Measurements from ENCODE around the gene NTRK1. TPM values are rescaled to one million over a fixed set of nuclear protein-coding genes. Genes with fewer than 3 reads are reported as not detected.
A peak's percentile ranks its signal among the peaks of the same experiment; 100 is the strongest.

Gene NTRK1
- total RNA-seq, 6 experiments from 2014 or later: 0.10 TPM; not detected in 5

DNA sequence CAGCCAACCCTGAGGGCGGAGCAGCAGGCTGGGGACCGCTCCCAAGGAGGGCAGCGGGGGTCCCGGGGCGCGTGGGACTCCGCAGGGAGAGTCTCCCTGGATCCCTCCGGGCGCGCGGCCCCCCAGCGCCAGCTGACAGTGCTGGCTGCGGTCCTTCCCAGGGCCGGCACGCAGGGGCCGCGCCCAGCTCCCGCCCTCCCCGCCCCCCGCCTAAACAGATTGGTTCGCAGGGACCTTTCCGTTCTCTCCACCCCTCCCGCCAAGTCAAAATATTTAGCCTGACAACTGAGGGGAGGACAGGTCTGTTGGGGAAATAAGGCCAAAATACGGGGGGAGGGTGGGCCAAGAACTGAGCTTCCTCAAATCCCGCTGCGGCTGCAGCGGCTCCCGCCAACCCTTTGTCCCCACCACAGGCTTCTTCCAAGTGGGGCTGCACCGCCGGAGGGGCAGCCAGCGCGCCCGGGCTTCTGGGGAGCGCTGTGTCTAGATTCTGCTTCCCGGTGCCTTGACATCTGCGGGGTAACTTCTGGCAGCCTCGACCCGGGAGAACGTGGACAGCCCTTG, 1.6 kb upstream of the NTRK1 start, which contains the start of gene INSRR:
Gene INSRR (minus strand): TSS at position 159 of the 564 bp plus-strand sequence. CDS start 496 bp downstream, outside the sequence.
- H3K4me3 Mint-ChIP-seq: peak within 1 kb of the TSS; percentile 69

DNA sequence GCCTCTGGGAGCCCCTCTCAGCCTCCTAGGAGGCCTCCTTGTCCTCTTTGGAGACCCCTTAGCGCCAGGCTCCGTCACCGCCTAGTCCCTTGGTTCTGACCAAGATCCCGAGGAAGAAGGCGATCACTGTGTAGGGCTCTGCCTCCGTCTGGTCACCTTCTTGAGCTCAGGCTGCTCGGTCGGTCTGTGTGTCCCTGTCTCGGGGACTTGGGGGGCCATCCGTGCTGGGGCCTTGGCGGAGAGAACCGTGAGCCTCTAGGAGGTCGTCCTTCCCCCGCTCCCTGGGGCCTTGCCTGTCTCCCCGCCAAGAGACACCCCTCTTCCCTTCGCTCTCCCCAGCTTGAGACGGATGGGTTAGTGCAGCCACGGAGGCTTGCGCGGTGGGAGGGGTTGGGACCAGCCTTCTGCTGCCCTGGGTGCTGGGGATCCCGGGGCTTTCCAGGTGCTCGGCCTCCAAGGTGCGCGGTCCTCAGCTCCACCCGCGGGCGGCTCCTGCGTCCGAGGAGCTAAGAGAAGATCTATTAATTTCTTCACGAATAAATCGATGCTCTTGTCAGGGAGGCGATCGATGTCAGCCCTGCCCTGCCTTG, 1.0 kb upstream of the NTRK1 start:
- TF ChIP-seq, protein P1, sequence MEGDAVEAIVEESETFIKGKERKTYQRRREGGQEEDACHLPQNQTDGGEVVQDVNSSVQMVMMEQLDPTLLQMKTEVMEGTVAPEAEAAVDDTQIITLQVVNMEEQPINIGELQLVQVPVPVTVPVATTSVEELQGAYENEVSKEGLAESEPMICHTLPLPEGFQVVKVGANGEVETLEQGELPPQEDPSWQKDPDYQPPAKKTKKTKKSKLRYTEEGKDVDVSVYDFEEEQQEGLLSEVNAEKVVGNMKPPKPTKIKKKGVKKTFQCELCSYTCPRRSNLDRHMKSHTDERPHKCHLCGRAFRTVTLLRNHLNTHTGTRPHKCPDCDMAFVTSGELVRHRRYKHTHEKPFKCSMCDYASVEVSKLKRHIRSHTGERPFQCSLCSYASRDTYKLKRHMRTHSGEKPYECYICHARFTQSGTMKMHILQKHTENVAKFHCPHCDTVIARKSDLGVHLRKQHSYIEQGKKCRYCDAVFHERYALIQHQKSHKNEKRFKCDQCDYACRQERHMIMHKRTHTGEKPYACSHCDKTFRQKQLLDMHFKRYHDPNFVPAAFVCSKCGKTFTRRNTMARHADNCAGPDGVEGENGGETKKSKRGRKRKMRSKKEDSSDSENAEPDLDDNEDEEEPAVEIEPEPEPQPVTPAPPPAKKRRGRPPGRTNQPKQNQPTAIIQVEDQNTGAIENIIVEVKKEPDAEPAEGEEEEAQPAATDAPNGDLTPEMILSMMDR (IDR thresholded peaks at IDR 0.05): no peak
- Mint-ChIP-seq H3K4me3 (peak overlapping the region; percentile 69), H3K4me1 (ENCODE audit: low read depth) (peaks cover 12% of the 10 kb centered on the region)

More for the DNA sequence above, 1.6 kb upstream of the NTRK1 start, which contains the start of gene INSRR:
- Mint-ChIP-seq H3K36me3 (ENCODE audit: low read depth) (no peaks in the 10 kb centered on the region), H3K27ac (no peak within 1 kb of the TSS), H3K27me3 (ENCODE audit: insufficient read depth) (peaks cover 47% of the 10 kb centered on the region), H3K9me3 (no peaks in the 10 kb centered on the region), H3K4me1 (ENCODE audit: low read depth) (peaks cover 12% of the 10 kb centered on the region)
- DNase-seq: no peak
- TF ChIP-seq, protein P1 (IDR thresholded peaks at IDR 0.05): no peak

DNA sequence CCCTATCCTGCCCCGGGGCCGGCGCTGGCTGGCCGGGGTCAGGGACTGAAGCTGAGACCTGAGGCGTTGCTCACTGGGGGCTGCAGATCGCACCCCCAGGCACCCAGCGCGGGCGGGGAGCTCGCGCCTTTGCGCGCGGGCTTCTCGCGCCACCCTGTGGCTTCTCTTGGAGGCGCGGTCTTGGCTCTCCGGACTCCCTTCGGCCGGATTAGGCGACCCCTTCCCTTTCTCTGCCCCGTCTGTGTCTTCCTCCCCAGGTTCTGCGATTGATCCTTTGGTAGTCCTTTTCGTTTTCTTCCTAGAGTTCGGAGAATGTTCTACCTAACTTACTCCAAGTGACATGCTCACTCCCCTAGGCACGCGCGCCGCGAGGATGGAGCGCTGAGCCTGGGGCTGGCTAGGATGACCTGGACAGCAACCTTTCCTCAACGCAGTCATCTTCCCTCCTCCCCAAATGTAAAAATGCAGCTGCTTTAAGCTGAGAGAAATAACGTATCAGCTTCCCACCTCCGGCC, 495 bp upstream of the NTRK1 start:
- H3K9me3 Mint-ChIP-seq: no peaks in the 10 kb centered on the region
- no peak for DNase-seq
- H3K4me1 Mint-ChIP-seq (ENCODE audit: low read depth): peaks cover 12% of the 10 kb centered on the region
- peak overlapping the region; percentile 69 for H3K4me3 Mint-ChIP-seq
- H3K27ac Mint-ChIP-seq: no peak overlapping the region
- TF ChIP-seq, protein P1 (IDR thresholded peaks at IDR 0.05): peak; percentile 89
- H3K27me3 Mint-ChIP-seq (ENCODE audit: insufficient read depth): peaks cover 45% of the 10 kb centered on the region
- no peaks in the 10 kb centered on the region for H3K36me3 Mint-ChIP-seq (ENCODE audit: low read depth)

More for the DNA sequence above, 1.0 kb upstream of the NTRK1 start:
- Mint-ChIP-seq H3K27me3 (ENCODE audit: insufficient read depth) (peaks cover 49% of the 10 kb centered on the region), H3K27ac (no peak overlapping the region), H3K36me3 (ENCODE audit: low read depth) (no peaks in the 10 kb centered on the region), H3K9me3 (no peaks in the 10 kb centered on the region)
- DNase-seq: no peak

DNA sequence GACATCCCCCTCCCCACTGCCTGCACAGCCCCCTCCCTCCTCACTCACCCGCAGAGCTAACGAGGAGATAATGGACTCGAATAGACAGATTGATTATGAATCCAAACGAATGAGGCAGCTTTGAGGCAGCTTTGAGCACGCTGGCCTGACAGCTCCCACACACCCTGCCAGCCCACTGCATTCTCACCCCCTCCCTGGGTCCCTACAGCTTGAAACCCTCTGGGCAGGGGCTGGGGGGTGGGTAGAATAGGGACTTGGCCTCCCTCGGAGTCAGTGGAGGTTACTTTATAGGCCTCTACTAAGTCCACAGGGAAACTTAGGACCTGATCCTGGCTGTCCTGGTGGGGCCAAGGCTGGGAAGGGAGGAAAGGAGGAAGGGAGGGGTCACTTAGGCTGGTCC, 1.9 kb downstream of the NTRK1 start:
- DNase-seq: no peak
- Mint-ChIP-seq H3K27ac (no peak overlapping the region), H3K27me3 (ENCODE audit: insufficient read depth) (peaks cover 35% of the 10 kb centered on the region), H3K9me3 (no peaks in the 10 kb centered on the region), H3K4me3 (no peak overlapping the region), H3K4me1 (ENCODE audit: low read depth) (peaks cover 12% of the 10 kb centered on the region), H3K36me3 (ENCODE audit: low read depth) (no peaks in the 10 kb centered on the region)
- TF ChIP-seq, protein P1 (IDR thresholded peaks at IDR 0.05): no peak

DNA sequence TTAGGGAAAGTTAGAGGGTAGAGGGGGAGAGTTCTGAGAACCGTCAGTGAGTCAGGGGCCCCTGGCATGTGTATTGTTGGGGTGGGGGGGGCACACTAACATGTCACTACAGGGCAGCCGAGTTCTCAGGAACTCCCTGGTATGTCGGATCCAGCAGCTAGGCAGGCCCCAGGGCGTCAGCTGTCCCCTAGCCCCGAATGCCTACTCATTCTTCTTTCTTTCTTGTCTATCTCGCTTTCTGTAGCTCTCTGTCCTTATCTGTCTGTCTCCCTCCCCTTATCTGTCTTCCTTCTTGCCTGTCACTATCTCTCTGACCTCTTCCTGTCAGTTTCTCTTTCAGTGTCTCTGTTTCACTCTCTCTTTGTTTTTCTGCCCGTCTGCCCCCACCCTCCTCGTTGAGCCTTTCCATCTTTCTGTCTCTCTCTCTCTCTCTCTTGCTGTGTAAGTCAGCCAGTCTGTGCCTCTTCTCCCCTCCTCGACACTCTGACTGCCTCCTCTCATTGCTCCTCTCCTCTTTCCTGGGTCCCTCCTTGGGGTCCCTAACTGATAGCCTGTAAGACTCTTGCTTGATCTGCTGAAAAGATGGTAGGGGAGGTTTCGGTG, 2.4 kb downstream of the NTRK1 start:
- H3K27me3 Mint-ChIP-seq (ENCODE audit: insufficient read depth): peaks cover 30% of the 10 kb centered on the region
- H3K36me3 Mint-ChIP-seq (ENCODE audit: low read depth): no peaks in the 10 kb centered on the region
- no peak overlapping the region for H3K4me3 Mint-ChIP-seq
- DNase-seq: no peak
- no peak overlapping the region for H3K27ac Mint-ChIP-seq
- no peaks in the 10 kb centered on the region for H3K9me3 Mint-ChIP-seq
- peaks cover 12% of the 10 kb centered on the region for H3K4me1 Mint-ChIP-seq (ENCODE audit: low read depth)
- TF ChIP-seq, protein P1 (IDR thresholded peaks at IDR 0.05): no peak

Data from HFFc6 (cell line).